NCI-H748 treated with DMSO at 0.1 percent for 48 hours (cell line): ENCODE measurements around the gene PHACTR1.
"Not testable (repeated sequence)": the region's sequence is repeated elsewhere in the genome, so short reads cannot be mapped to it uniquely, and the experiment has no call there.

Experiments used
- DNase-seq: peaks from one replicate; lab custom pipeline; 2025; lab: John Stamatoyannopoulos, UW

PHACTR1 gene

DNA sequence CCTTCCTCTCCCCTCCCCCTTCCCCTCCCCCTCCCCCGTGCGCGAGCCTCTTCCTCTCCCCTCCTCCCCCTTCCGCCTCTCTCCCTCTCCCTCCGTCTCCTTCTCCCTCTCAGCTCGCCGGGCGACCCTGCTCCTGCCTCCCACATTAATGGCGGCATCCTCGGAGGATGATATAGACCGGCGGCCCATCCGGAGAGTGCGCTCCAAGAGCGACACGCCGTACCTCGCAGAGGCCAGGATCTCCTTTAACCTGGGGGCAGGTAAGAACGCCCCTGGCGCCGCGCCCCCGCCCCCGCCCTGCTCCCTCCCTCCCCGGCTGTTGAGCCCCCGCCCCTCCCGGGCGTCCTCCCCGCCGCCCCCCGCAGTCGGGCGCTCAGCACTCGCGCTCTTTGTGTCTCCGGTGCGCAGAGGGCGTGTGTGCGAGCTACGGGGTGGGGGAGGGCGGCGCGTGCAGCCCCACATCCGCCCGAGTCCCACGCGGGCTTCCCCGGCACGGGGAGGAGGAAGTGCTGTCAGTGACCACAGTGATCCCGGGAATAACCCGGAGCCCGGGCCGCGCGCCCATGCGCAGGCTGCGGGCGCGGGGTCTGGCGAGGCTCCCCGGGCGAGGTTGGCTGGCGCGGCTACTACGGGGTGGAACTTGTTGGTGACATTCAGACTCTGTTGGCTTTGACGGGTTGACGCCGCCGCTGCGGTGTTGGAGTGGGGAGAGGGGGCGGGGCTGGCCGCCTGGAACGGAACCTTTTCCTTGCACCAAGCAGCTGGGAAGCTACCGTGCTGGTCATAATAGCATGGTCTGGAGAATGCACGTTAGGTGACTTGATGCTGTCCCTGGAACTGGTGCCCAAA, 33.2 kb downstream of the PHACTR1 start:
- no peak for DNase-seq

DNA sequence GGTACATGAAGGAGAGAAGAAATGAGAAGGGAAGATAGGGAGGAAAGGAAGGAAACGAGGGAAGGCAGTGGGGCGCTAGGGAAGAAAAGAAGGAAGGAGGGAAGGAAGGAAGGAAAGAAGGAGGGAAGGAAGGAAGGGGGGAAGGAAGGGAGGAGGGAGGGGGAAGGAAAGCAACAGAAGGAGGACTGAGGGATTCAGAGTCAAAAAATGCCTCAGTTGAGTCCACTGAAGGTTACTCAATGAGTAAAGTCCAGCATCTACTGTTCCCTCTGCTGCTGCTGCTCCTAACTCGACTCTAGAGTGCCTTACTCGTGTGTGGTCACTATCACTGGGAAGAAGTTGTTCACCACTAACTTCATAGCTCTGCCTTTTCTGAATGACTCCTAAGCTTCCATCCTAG, 33.8 kb downstream of the PHACTR1 start:
- DNase-seq = no peak

DNA sequence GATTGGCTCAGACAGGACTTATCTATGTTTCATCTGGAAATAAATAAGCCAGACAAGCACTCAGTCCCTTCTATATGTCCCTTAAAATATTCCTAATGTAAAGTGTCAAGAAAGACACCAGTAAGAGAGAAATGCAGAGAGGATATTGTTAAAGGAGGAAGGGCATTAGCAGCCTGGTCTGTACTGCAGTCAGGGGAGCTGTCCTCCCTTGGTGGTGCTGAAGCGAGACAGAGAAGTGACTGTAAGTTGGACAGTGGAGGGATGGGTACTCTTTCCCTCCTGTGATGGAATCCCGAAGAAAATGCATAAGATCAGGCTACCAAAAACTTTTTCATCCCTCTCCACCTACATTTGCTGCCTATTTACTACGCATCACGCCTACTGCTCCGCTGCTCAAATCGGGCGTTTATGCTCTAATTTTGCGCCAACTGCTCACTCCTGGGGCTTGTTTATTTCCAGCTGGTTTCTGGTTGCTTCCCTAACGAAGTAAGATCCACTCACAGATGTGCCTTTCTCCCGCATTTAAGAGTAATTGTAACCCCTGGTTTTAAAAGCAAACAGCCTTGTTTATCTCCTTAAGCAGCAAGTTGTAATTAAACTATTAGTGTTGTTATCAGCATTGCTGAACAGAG, 35.2 kb downstream of the PHACTR1 start:
- DNase-seq = no peak

DNA sequence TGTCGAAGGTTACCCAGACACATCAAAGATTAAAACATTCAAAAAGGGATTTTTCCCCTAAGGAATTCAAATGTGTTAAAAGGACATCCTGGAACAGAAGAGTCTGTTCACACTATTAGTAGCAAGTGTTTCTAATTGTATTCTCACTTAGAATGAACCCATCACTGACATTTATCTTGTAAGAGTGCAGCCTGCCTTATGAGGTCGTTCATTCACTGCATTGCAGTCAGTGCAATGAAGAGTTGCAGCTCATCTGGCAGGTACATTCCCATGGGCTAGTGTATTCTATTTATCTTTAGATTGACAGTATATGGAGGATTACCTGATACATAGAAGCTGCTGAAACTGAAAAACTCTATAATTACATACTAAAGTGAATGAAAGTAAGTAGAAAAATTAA, 36.5 kb downstream of the PHACTR1 start:
- DNase-seq = no peak

DNA sequence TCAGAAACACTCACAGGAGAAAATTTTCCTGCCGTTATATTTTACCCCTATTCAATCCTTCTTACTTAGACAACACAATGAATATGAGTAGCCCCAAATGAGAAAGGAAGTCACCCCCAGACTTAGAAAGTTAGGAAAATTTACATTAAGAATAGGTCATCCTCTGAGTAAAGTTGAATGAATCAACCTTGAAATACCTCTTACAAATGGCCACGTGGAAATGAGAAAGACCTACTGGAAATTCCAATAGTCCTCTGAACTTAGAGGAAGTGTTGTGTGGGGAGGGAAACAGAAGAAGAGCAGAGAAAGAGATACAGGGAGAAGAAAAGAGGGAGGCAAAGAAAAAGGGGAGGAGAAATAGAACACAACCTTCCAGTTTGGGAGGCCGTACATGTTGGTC, 43.7 kb downstream of the PHACTR1 start:
- DNase-seq = no peak

DNA sequence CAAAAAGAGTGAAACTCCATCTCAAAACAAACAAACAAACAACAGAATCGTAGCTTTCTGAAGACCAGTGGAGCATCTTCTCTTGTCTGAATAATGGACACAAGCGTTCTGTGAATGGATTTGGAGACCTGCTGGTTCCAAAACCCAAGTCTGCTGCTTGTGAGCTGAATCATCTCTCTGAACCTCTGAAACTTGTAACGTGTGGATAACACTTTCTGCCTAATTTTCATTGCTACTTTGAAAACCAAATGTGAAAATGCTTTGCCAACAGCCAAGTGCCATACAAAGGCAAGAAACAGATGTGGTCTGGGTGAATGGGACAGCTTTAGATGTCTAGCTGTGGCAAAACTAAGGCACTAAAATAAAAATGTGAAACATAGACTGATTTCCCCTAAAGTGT, 44.3 kb downstream of the PHACTR1 start:
- no peak for DNase-seq

DNA sequence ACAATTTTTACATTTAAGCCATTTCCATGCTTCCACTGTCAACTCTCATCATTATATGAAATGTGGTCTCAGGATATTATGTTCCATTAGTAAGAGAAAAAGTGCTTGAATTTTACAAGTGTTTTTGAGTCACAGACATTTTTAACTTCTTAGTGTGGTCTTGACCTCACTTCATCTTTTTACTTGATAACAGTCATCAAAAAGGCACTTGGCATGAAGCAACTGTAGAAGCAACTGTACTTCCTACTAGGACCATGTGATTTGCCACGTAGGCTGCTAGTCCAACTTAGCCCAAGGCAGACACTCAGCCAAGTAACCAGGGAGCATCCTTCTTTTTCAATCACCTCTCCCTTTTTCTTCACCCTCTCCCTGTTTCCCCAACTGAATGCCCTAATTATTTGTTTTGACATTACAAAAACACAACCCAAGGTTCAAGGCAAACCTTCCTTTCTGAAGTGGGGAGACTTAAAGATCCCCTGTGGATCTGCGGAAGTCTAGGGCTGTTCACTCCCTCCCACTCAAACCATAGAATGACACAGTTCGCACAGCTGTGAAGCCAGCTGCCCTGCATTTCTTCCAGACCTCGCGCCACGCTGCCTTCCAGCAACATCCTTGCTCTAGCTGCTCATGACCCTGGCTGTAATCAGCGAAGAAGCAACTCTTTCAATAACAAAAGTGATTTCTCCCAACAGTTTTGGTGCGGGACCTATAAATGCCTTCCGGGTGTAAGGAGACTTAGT, 45.0 kb downstream of the PHACTR1 start:
- DNase-seq = no peak

DNA sequence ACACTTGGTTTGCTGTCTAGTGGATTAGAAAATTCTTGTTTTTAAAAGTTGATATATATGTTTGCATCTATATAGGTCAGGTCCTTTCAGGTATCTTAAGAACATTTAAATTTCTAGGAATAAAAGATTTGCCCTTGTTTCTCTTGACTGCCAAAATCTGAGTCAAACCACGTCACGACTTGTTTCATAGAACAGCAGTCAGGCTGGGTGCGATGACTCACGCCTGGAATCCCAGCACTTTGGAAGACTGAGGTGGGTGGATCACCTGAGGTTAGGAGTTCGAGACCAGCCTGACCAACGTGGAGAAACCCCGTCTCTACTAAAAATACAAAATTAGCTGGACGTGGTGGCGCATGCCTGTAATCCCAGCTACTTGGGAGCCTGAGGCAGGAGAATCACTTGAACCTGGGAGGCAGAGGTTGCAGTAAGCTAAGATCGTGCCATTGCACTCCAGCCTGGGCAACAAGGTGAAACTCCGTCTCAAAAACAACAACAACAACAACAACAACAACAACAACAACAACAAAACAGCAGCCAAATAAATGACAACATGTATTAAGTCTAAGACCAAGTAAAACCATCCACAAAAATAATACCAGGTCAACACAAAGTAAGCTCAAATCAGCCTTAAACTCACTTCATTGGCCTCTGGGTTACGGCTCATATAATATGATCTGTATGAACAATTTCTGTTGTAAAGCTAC, 46.3 kb downstream of the PHACTR1 start:
- DNase-seq = not testable (repeated sequence)

DNA sequence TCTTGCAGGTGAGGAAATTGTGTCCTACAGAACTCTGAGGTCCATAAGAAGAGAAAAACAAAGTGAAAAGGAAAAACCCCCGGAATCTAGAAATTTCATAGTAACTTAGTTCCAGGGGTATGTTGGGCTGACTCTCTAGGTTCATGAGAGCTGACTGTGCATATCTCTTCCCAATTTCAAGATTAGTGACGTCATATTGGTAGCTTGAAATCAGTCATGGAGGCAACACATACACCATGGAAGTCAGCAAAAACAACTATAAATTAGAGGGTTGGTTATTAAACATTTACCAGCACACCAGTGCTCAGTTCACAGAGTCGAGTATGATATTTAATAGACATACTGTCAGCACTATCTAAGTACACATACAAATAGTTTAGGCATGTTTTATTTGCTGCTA, 49.8 kb downstream of the PHACTR1 start:
- DNase-seq = no peak

DNA sequence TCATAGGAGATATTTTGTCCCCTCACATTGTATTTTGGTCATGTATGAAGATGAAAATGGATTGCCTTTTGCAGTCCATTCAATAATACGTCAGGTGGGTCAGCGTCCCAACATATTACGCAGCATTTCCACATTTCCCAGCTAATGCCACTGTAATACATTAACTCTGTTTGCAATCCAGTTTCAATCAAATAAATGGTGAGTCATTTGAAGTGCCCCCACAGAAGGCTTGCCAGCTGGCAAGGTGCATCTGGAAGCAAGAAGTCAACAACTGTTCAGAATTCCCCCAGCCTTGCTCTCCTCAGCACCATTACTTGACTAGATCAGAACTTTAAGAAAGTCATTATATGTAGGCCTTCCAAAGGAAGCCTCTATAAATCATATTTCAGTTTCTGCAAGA, 50.4 kb downstream of the PHACTR1 start:
- DNase-seq = no peak

DNA sequence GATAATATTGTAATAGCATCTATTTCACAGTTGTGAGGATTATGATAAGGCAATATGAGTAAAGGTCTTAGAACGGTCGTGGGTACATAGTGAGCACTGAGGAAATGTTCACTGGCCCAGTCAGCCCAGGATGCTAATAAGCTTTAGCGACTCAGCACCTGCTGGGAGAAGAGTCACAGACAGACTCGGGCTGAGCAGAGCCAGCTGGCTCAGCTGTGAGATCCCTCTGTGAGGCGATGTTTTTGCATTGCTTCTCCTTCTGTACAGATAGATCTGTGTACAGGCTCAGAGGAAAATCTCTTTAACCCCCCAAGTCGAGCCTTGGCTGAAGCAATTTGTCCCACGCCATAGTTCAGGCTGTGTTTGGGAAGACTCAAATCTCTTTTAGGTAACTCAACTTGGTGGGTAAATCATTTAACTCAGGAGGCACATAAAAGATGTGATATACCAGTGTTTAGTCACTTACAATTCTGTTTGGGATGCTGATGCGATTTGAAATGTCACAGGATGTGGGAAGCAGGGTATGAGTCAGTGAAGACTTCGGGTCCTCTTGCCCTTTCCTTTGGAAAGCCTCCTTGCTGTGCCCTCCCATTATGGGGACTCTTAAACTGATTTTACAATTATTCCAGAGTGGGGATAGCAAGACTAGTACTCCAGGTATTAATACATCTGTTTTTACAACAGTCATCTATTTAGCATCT, 53.1 kb downstream of the PHACTR1 start:
- DNase-seq = no peak

DNA sequence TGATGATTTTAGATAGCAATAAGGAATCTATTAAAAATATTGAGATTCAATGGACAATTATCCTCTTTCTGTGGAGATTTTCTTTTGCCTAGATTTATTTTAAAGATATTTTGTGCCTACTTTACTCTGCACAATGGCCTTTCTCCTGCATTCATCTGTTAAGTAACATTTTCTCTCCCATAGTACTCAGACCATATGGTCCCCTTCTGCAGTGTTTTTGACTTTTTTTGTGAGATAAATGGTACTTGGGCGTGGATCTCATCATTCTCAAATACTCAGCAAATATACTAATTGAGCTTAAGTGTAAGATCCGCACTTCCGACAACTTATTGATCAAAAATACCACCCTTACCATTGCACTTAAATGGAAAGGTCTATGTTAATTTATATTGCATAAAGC, 55.8 kb downstream of the PHACTR1 start:
- no peak for DNase-seq

DNA sequence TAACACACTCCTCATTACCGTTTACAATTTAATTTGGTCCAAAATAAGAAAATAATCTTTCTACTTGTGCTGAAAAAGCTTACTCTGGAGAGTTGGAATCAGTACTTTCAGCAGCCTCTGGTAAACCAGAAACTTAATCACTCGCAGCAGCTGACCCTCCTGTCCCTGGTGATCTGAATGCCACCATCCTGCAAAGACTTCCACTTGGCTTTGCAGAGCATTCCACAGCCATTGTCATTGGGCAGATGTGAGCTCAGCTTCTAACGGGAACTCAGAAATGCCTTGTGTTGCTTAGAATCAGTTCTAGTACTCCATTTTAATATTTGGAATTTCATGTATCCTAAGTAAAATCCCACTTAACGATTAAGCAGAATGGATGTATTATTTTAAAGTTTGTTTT, 59.7 kb downstream of the PHACTR1 start:
- DNase-seq = no peak

DNA sequence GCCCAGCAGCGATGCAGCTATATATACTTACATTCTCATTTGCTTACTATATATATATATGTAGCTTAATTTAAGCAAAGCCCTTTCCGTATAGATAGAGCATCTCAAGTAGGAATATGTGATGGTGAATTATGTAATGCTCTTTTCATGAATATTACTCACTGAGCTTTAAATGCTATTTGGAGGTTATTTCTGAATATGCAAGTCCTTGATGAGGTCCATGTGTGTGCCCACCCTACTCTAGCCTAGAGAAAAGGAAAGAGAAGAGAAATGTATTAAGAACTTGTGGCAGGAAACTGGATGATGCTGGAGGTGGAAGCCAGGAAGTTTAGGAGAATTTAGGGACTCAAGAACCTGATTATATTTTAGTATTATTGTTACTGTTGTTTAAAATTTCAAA, 63.2 kb downstream of the PHACTR1 start:
- no peak for DNase-seq

DNA sequence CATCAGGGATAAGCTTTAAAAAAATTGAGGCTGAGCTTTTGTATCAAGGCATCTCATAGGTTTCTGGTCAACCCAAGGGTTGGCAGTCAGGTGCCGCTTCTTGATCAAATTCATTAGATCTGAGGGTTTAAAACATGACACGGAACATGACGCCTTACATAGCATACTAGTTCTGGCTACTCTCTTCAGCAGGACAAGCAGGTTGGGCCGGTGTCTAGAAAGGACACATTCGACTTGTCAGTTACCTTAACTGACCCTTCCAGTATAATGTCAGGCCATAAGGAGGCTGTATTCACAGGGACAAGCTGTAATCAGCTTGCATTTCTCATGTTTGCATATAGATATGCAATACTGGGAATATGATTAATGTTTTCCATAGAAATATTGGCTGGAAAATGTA, 65.6 kb downstream of the PHACTR1 start:
- DNase-seq = no peak

DNA sequence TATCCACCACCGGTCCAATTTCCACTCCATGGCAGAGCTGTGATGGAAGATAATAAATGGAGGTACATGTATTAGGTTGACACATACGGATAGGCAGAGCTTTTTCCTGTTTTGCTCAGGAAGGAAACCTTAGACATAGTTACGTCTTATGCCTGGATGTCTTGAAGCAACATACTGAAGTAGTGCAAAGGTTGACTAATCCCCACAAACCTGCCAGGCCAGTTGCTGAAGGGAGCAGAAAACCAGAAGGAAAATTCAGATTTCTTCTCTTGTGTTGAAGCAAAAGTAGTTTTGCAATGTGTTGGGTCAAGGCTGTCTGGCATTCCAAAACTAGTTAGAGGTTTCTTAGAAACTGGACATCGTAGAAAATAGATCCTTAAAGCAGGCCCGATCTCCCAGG, 68.7 kb downstream of the PHACTR1 start:
- DNase-seq = no peak

DNA sequence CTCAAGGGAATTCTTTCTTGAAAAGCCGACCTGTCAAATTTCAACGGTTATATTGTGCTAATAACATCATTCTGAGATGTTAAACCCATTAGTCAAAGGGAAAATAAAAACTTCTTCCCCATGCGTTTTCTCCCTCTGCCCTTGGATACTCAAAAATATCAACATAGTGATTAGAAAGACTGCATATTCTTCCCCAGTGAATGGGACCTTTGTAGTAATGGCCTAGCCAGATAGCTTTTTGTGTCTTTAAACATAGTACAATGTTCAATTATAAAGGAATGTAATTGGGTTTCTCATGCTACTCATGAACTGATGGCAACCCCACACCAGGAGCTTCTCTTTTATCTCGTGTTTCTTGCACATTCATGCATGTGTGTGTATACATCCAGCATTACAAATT, 69.4 kb downstream of the PHACTR1 start:
- DNase-seq = no peak

DNA sequence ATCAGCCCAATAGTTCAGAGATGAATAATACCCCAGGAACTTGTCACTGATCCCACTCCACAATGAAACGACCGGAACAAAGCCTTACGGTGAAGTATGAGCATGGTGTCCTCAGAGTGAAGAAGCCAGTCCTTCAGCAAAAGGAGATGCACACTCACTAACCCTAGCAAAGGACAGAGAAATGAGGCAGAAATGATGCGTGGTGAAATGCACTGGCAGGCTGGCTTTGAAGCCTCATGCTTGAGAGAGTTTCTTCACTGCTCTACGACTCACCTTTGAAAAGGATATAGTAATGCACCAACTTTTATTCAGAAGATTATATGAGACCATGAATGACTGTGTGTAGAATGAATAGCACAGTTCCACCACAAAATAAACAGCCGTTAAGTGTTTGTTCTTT, 74.8 kb downstream of the PHACTR1 start:
- no peak for DNase-seq

DNA sequence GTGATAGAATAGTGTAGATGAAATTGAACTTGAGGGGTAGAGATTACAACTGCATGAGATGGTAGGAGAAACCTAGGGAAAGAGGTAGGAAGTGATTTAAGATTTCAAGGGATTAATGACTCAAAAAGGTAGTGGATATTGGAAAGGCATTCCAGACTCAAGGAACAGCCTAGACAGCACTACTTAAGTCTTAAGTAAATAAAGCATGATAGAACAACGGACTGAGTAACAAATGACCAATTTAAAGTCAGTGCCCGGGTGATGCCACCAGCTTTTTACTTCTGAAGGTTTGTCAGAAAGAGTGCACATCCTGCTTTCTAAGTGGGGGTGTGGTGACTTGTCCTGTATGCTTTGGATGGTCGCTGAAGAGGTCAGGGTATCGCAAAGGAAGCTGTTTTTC, 81.8 kb downstream of the PHACTR1 start:
- DNase-seq = no peak

DNA sequence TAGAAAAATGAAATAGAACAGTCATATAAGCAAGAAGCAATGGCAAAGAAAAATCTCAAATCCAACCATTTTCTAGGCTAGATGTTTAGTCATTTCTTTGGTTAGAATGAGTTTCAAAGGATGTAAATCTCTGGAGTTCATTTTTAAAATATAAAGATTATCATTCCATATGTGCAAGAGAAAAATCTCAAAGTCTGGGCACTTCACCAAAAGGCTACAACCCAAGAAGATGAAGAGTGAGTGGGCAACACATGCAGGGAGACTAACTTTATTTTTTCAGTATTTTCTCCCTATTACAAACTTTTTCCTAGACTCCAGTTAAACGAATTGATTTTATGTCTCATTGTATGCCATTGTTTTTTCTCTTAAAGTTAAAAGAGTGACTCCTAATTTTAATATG, 83.6 kb downstream of the PHACTR1 start:
- no peak for DNase-seq

DNA sequence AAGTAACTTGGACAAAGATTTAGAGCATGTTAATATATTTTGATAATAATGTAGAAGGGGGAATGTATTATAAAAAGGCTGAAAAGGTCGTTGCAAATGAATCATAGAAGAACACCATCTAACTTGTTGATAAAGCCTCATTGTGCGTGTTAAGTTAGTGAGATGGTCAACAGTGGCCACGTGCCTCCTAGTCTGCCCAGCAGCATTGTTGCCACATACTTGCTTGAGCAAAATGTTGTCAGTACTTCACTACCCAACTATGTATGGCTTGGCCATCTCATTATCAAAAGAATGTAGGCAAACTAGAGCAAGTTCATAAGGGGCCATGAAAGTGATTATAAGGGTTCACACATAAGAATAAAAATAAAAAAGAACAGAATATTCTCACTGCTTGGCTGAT, 84.6 kb downstream of the PHACTR1 start:
- DNase-seq = no peak

DNA sequence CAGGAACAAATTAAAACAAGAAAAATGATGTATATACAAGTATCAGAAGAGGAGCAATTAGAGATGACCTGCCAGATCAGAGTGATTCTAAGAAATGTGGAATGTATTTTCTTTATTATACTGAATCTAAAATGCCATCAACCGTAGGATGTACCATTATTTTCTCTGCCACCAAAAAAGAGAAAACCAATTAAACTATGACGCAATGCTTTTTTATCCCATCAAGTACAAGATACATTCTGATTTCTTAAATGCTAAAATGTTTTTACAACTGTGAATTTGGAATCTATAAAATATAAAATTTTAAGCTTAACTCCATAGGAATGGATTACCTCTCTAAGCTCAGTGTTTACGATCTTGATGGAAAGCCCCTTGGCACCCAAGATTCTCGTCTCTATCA, 85.9 kb downstream of the PHACTR1 start:
- no peak for DNase-seq
